Omental fat pad (tissue), 4 donors: ENCODE results near the gene SH2B2. TPM values are rescaled to one million over a fixed set of nuclear protein-coding genes. Genes with fewer than 3 reads are reported as not detected.
A peak's percentile ranks its signal among the peaks of the same experiment; 100 is the strongest.

Experiments used
- ATAC-seq: fragments of 150-250 bp; one replicate; pipeline ENCODE4 v1.9.1; 2016; ENCODE audit warnings: mild to moderate bottlenecking, moderate library complexity; ENCODE audit not compliant: low FRiP score
- DNase-seq: peaks from one replicate; pipeline ENCODE4 v3.0.0-alpha.2; 2019; ENCODE audit warnings: low spot score
- total RNA-seq, 4 donors: library from RNA; depleted of rRNA; stranded (reverse); fragments of >200 nt; gene quantifications; one replicate each; pipeline ENCODE4 v1.1.0, GENCODE V29; 2016
- TF ChIP-seq, protein P1 (sequence below), 3 donors: fragments of 450-650 bp; IDR thresholded peaks; one replicate each; pipeline ENCODE4 v1.5.1; 2016 to 2017; ENCODE audit warnings: antibody characterized with exemption in 3 of 3, mild to moderate bottlenecking in 3 of 3, moderate library complexity in 2 of 3

SH2B2 gene
- total RNA-seq, 4 donors from 2014 or later, result 2.8 to 21.3 (median 6.3) TPM

DNA sequence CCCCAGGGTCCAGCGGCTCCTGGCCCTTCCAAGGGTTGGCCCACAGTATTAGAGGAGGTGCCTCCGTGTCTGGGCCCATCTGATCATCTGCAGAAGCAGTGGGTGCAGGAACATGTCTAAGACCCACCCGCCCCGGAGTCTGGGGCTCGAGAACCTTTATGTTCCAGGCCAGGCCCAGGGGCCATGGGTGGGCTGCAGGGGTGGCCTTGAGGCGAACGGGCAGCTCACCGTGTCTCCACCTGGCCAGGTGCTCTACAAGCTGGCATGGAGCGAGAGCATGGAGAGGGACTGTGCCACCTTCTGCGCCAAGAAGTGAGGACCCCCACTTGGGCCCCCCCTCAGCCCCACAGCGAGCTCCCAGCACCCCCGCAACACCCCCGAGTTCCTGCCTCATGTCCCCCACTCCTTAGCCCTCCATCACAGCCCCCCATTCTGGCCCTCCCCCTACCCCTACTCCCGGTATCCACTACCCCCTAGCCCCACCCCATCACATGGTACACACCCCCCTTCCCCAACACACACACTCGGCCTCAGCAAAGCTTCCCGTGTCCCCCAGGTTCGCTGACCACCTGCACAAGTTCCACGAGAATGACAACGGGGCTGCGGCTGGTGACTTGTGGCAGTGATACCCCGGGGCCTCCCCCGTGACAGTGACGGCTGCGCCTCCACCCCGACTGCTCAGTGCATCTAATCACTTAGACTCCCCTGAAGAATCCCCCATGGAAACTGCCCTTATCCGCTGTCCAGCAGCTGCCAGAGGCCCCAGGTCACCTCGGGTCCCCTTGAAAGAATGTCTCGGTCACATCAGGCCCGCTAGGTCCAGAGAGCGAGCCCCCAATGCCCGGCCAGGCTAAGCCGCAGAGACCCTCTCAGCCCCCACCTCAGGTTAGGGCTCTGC is 4.0 kb upstream of the SH2B2 start:
- DNase-seq (no peak), ATAC-seq (no peak)
- TF ChIP-seq, protein P1, sequence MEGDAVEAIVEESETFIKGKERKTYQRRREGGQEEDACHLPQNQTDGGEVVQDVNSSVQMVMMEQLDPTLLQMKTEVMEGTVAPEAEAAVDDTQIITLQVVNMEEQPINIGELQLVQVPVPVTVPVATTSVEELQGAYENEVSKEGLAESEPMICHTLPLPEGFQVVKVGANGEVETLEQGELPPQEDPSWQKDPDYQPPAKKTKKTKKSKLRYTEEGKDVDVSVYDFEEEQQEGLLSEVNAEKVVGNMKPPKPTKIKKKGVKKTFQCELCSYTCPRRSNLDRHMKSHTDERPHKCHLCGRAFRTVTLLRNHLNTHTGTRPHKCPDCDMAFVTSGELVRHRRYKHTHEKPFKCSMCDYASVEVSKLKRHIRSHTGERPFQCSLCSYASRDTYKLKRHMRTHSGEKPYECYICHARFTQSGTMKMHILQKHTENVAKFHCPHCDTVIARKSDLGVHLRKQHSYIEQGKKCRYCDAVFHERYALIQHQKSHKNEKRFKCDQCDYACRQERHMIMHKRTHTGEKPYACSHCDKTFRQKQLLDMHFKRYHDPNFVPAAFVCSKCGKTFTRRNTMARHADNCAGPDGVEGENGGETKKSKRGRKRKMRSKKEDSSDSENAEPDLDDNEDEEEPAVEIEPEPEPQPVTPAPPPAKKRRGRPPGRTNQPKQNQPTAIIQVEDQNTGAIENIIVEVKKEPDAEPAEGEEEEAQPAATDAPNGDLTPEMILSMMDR (IDR thresholded peaks at IDR 0.05), result no peak

DNA sequence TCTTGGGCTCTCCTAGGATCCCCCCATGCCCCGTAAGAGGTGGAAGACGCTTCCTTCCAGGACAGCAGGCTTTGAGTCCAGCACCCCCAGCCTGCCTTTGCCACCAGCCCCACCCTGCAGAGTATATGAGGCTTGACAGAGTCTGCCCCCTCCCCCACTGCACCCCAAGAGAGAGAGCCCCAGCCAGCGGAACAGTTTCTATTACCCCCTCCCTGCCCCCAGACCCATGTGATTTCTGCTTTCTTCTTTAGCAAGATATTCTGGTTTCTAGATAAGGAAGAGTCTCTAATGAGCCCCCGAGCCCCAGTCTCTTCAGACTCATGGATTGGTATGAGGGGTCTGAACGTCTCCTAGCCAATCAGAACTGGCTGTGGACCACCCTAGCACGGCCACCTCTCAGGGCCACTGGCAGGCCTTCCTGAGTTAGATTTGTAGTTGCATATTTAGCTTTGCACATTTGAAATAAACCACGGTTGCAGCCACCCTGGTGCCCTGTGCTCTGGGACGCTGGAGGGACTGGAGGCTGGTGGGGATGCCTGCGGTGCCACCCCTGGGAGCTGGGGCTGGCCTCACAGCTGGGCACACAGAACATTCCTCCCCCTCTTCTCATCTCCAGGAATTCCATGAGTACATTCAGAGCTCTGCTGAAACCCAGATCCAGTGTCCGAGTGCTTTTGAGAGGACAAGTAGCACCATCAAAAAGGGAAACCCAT is 3.0 kb upstream of the SH2B2 start:
- TF ChIP-seq, protein P1 (IDR thresholded peaks at IDR 0.05), result no peak
- DNase-seq, result no peak
- ATAC-seq, result no peak

DNA sequence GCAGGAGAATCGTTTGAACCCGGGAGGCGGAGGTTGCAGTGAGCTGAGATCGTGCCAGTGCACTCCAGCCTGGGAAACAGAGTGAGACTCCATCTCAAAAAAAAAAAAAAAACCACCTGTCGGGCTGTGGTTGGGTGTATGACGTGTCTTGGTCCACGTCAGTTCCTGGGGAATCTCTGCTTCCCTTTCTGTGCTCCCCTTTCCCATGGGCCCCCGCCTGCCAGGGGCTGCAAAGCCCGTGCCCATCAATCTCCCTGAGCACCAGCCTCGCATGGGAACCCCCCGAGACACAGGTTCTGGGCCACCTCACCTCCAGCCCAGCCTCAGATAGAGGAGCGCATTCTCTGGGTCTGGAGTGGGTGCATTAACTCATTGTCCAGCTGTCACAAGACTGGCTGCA is 2.3 kb upstream of the SH2B2 start:
- DNase-seq (no peak), ATAC-seq (no peak)
- TF ChIP-seq, protein P1 (IDR thresholded peaks at IDR 0.05), result no peak

DNA sequence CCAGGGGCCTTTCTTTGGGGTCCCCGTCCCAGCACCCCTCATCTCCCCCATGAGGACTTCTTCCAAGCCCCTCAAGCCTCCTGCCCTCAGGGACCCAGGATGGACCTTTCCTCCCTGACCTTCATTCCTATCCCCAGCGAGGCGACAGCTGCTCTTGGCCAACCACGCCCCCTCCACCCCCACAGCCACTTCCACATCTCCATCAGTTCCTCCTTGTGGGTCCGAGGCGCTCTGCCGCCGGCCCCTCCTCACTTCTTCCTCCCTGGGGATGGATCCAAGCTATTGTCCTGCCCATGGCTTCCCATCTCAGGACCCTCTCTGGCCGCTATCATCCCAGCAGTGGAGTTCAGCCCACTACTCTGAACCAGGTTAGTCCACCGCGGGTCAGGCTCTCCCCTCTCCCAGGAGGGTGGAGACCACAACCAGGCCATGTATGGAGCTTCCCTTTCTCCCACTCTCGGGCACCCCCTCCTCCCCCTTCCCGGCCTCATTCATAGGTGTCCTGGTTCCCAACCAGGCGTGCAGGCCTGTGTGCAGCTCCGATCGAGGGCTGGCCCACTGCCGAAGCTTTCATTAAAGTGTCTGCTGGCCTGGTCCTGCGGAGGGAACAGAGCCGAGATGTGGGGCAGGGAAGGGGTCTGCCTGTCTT is 1.7 kb upstream of the SH2B2 start:
- TF ChIP-seq, protein P1 (IDR thresholded peaks at IDR 0.05), result no peak
- DNase-seq (no peak), ATAC-seq (no peak)

DNA sequence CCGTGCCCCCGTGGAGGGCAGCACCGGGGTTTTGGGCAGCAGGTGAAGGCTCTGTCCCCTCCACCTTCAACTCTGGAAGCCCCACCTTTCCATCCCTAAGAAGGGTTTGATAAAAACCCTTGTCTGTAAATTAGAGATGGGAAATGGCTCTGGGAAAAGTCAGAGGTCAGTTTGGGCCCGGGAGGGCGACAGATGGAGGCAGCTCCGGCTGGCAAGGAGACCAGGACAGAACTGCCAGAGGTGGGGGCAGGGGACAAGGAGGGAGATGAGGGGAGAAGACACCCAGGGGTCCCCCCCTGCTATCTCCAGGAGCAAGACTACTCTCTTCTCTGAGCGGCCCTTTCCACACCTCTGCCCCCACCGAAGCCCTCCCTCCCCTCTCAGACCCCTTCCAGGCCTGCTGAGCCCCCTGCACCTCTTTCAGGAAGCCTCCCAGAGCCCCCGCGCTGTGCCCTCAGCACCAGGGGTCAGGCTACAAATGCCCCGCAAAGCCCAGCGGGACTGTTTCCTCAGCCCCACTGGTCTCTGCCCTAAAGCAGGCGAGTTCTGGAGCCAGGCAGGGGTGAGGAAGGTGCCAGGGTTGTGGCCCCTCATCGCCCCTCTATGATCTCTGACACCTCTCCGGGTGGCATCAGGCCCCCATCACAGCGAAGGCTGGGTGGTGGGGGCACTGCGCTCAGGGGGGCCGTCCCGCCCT is 980 bp upstream of the SH2B2 start:
- ATAC-seq (no peak), DNase-seq (no peak)
- TF ChIP-seq, protein P1 (IDR thresholded peaks at IDR 0.05), result no peak

DNA sequence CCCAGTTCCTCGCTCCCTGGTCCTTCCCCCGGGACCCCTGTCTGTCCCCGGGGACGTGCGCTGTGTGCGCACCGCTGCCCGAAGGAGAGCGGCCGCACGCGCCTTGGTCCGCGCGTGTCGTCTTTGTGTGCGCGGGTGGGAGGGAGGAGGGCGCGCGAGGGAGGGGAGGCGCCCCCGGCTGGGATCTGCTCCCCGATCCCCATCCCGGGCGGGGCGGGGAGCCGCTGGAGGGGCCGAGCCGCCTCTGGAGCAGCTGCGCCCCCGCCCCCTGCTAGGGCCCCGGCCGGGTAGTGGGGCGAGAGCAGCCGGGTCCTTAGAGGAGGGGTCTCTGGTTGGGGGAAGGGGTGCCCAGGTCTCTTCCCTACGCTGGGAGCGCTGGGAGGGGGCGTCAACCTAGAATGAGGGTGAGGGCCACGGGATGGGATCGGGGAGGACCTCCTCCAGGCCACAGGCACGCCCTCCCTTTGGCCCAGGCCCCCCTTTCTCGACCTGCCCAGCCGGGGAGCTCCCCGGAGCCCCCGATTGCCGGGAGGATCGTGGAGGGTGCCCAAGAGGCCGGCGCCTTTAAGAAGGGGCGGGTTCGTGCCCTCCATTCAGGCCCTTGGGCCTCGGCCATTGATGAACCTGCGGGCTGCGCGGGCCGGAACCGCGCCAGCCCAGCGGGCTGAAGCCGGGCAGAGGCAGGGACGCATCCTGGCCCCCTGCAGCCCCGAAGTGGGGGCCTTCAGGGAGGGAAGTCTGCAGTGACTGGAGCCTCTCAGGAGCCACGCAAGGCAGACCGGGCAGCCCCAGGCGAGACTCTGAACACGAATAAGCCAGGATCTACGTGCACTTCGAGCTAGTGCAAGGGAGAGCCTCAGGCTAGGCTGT is 678 bp downstream of the SH2B2 start:
- no peak for DNase-seq
- ATAC-seq, result peak; percentile 20
- TF ChIP-seq, protein P1 (IDR thresholded peaks at IDR 0.05), result no peak
